GM12878 (cell line): ENCODE data around the gene SLC6A3. TPM values are rescaled to one million over a fixed set of nuclear protein-coding genes. Genes with fewer than 3 reads are reported as not detected.
"Not testable (repeated sequence)": the region's sequence is repeated elsewhere in the genome, so short reads cannot be mapped to it uniquely, and the experiment has no call there.

Experiments used
- ATAC-seq: fragments of 200-7000 bp; cut with Tn5 transposase; 3 replicates; pipeline ENCODE4 v1.9.1; 2020; ENCODE audit warnings: mild to moderate bottlenecking, moderate library complexity
- BruUV-seq: library from RNA; stranded (reverse); fragments of 400-500 nt; replicated peaks from 2 replicates; lab custom pipeline; 2021; lab: Mats Ljungman, UMichigan
- CTCF ChIA-PET: fragments of 300-600 bp; sonication (Branson Sonifier 250); formaldehyde crosslinking; extraction: SDS; loops from one replicate; lab custom pipeline; 2021; ENCODE audit warnings: inconsistent platforms; lab: Yijun Ruan, JAX
- POLR2A ChIA-PET: fragments of 350-600 bp; formaldehyde crosslinking; extraction: SDS; loops from one replicate; lab custom pipeline; 2021; ENCODE audit warnings: inconsistent platforms; lab: Charles Lee
- RAD21 ChIA-PET: fragments of 300-600 bp; sonication (Branson Sonifier 250); formaldehyde crosslinking; loops from one replicate; lab custom pipeline; 2023; ENCODE audit warnings: antibody characterized with exemption; ENCODE audit not compliant: unreplicated experiment; lab: Charles Lee
- SMC1A ChIA-PET: fragments of 300-600 bp; sonication (Branson Sonifier 250); formaldehyde crosslinking; loops from one replicate; lab custom pipeline; 2023; ENCODE audit not compliant: unreplicated experiment, uncharacterized antibody; lab: Charles Lee
- DNase-seq: peaks from one replicate; pipeline ENCODE4 v3.0.0-alpha.2; 2011; ENCODE audit warnings: low read depth, low spot score
- FAIRE-seq: peaks from 3 replicates; lab custom pipeline; 2011; peaks lifted over from hg19 to GRCh38; lab: Jason Lieb, UNC
- H2AFZ ChIP-seq: 2 replicates; pipeline ENCODE4 v1.6.0; 2011; ENCODE audit warnings: low read depth, low read length, control low read depth; ENCODE audit not compliant: control insufficient read depth
- H3K27ac ChIP-seq: 2 replicates; pipeline ENCODE4 v1.5.1; 2011; ENCODE audit warnings: control low read depth; ENCODE audit not compliant: control insufficient read depth, insufficient read depth
- H3K27me3 ChIP-seq, 2 experiments: replicated peaks in 1 of 2; 2 replicates each; pipeline versions ENCODE4 v1.6.0 to v1.6.1; 2011; ENCODE audit warnings: low read length in 1 of 2; ENCODE audit not compliant: control insufficient read depth in 2 of 2, insufficient read depth in 2 of 2
- H3K36me3 ChIP-seq, 2 experiments: 2 replicates each; pipeline ENCODE4 v1.5.1; 2011; ENCODE audit warnings: low read length in 1 of 2; ENCODE audit not compliant: control insufficient read depth in 2 of 2, insufficient read depth in 2 of 2
- H3K4me1 ChIP-seq: 2 replicates; pipeline ENCODE4 v1.6.1; 2011; ENCODE audit warnings: mild to moderate bottlenecking, low read length, moderate library complexity, mixed read lengths; ENCODE audit not compliant: control insufficient read depth, insufficient read depth
- H3K4me2 ChIP-seq: 2 replicates; pipeline ENCODE4 v1.6.0; 2011; ENCODE audit warnings: control low read depth; ENCODE audit not compliant: control insufficient read depth, insufficient read depth
- H3K4me3 ChIP-seq: fragments of 200-600 bp; sonication (generic); 2 replicates; pipeline ENCODE4 v1.5.1; 2016
- H3K79me2 ChIP-seq: 2 replicates; pipeline ENCODE4 v1.6.0; 2011; ENCODE audit warnings: low read length; ENCODE audit not compliant: control insufficient read depth, insufficient read depth
- H3K9ac ChIP-seq: 2 replicates; pipeline ENCODE4 v1.8.0; 2011; ENCODE audit warnings: low read length, control low read depth, mixed read lengths; ENCODE audit not compliant: control insufficient read depth, insufficient read depth
- H3K9me3 ChIP-seq: replicated peaks from 3 replicates; pipeline ENCODE4 v1.5.1; 2011; ENCODE audit warnings: mild to moderate bottlenecking, low read length; ENCODE audit not compliant: control insufficient read depth, insufficient read depth
- H4K20me1 ChIP-seq: 2 replicates; pipeline ENCODE4 v1.6.0; 2011; ENCODE audit not compliant: control insufficient read depth, insufficient read depth
- PAX8 ChIP-seq: fragments of 450-650 bp; IDR thresholded peaks from 2 replicates; pipeline ENCODE4 v1.6.1; 2017; ENCODE audit warnings: mild to moderate bottlenecking, moderate library complexity
- TCF3 ChIP-seq: IDR thresholded peaks from 2 replicates; pipeline ENCODE4 v1.6.1; 2012; ENCODE audit warnings: low read depth, mild to moderate bottlenecking, low read length, borderline replicate concordance; ENCODE audit not compliant: insufficient read depth
- ZZZ3 ChIP-seq: IDR thresholded peaks from 2 replicates; pipeline ENCODE4 v1.6.1; 2011; ENCODE audit warnings: low read depth; ENCODE audit not compliant: control insufficient read depth, insufficient read length
- WGBS: methylation state at CpG from one replicate; pipeline ENCODE4 v1.1.6; 2016; ENCODE audit warnings: low lambda C conversion rate; ENCODE audit not compliant: insufficient replicate concordance, insufficient coverage; ENCODE audit errors: missing lambda C conversion rate; 5-methylcytosine and 5-hydroxymethylcytosine counted together
- in situ Hi-C: fragments of 300-500 bp; cut with MboI; formaldehyde crosslinking; loops from 9 replicates; pipeline ENCODE4 v1.14.3; 2018; ENCODE audit warnings: mixed read lengths
- intact Hi-C: fragments of 100-400 bp; cut with micrococcal nuclease; formaldehyde crosslinking; loops from one replicate; pipeline ENCODE4 v1.14.2; 2022; ENCODE audit not compliant: unreplicated experiment
- polyA plus RNA-seq, 11 experiments: library from polyadenylated mRNA; depleted of rRNA in 4 of 11; unstranded in 6 of 11; stranded (reverse) in 5 of 11; fragments of >200 nt; fragmentation: Nextera tagmentation in 4 of 11; fragmentation: Illumina TruSeq in 1 of 11; extraction: Ambion mirVana in 4 of 11; extraction: Trizol in 1 of 11; gene quantifications; 1 replicate in 1 of 11; 2 replicates in 10 of 11; pipeline versions ENCODE4 v1.2.1 to v1.2.3, GENCODE V29; 2011 to 2016; ENCODE audit warnings: inconsistent platforms in 2 of 11, missing spikeins in 2 of 11, low read depth in 1 of 11
- total RNA-seq, 4 experiments: library from RNA; depleted of rRNA in 3 of 4; stranded (reverse); fragments of >200 nt in 3 of 4; fragmentation: Illumina TruSeq in 1 of 4; extraction: Trizol in 1 of 4; gene quantifications; 2 replicates each; pipeline versions ENCODE4 v1.2.1 to v1.2.3, GENCODE V29; 2013 to 2021
- TF ChIP-seq, protein P1 (sequence below): fragments of 450-650 bp; conservative IDR thresholded peaks from 2 replicates; pipeline ENCODE4 v1.6.1; 2017; ENCODE audit warnings: mild to moderate bottlenecking, moderate library complexity
- TF ChIP-seq, protein P2 (sequence below): fragments of 450-650 bp; formaldehyde crosslinking; IDR thresholded peaks from 2 replicates; pipeline ENCODE4 v1.4.0; 2022; ENCODE audit warnings: mild to moderate bottlenecking, moderate library complexity
- TF ChIP-seq, protein P3 (sequence below): fragments of 450-650 bp; formaldehyde crosslinking; IDR thresholded peaks from 2 replicates; pipeline ENCODE4 v1.4.0; 2020; ENCODE audit warnings: mild to moderate bottlenecking, moderate library complexity

SLC6A3 gene
- total and polyA plus RNA-seq, 10 of the 15 experiments (the other 5 are each of a cell fraction or from before 2014, with no cell fraction given), result 0.01 TPM; not detected in 9

DNA sequence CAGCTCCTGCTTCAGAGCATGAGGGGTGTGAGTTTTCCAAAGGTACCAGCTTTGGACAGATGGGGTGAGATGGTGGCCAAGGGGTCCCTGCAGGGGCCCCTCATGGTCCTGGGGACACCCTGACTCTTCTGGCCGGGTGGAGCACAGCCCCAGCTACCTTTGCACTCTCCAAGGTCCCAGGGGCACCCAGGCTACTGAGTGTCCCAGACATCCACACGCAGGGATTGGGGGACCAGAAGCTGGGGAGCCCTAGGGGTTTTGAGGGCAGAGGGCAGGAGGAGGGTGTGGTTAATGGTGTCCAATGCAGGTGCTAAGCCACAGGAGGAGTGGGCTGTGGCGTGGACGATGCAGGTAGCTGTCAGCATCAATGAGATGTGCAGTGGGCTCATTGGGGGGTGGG lies 84.4 kb downstream of the SLC6A3 start (continued):
- TF ChIP-seq, protein P1, sequence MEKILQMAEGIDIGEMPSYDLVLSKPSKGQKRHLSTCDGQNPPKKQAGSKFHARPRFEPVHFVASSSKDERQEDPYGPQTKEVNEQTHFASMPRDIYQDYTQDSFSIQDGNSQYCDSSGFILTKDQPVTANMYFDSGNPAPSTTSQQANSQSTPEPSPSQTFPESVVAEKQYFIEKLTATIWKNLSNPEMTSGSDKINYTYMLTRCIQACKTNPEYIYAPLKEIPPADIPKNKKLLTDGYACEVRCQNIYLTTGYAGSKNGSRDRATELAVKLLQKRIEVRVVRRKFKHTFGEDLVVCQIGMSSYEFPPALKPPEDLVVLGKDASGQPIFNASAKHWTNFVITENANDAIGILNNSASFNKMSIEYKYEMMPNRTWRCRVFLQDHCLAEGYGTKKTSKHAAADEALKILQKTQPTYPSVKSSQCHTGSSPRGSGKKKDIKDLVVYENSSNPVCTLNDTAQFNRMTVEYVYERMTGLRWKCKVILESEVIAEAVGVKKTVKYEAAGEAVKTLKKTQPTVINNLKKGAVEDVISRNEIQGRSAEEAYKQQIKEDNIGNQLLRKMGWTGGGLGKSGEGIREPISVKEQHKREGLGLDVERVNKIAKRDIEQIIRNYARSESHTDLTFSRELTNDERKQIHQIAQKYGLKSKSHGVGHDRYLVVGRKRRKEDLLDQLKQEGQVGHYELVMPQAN, result no peak
- TF ChIP-seq PAX8, result no peak
- TF ChIP-seq, protein P2, sequence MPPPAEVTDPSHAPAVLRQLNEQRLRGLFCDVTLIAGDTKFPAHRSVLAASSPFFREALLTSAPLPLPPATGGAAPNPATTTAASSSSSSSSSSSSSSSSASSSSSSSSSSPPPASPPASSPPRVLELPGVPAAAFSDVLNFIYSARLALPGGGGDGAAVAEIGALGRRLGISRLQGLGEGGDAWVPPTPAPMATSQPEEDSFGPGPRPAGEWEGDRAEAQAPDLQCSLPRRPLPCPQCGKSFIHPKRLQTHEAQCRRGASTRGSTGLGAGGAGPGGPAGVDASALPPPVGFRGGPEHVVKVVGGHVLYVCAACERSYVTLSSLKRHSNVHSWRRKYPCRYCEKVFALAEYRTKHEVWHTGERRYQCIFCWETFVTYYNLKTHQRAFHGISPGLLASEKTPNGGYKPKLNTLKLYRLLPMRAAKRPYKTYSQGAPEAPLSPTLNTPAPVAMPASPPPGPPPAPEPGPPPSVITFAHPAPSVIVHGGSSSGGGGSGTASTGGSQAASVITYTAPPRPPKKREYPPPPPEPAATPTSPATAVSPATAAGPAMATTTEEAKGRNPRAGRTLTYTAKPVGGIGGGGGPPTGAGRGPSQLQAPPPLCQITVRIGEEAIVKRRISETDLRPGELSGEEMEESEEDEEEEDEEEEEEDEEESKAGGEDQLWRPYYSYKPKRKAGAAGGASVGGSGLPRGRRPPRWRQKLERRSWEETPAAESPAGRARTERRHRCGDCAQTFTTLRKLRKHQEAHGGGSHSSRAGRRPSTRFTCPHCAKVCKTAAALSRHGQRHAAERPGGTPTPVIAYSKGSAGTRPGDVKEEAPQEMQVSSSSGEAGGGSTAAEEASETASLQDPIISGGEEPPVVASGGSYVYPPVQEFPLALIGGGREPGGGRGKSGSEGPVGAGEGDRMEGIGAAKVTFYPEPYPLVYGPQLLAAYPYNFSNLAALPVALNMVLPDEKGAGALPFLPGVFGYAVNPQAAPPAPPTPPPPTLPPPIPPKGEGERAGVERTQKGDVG (CRISPR knock-in tag), result no peak
- TF ChIP-seq, protein P3, sequence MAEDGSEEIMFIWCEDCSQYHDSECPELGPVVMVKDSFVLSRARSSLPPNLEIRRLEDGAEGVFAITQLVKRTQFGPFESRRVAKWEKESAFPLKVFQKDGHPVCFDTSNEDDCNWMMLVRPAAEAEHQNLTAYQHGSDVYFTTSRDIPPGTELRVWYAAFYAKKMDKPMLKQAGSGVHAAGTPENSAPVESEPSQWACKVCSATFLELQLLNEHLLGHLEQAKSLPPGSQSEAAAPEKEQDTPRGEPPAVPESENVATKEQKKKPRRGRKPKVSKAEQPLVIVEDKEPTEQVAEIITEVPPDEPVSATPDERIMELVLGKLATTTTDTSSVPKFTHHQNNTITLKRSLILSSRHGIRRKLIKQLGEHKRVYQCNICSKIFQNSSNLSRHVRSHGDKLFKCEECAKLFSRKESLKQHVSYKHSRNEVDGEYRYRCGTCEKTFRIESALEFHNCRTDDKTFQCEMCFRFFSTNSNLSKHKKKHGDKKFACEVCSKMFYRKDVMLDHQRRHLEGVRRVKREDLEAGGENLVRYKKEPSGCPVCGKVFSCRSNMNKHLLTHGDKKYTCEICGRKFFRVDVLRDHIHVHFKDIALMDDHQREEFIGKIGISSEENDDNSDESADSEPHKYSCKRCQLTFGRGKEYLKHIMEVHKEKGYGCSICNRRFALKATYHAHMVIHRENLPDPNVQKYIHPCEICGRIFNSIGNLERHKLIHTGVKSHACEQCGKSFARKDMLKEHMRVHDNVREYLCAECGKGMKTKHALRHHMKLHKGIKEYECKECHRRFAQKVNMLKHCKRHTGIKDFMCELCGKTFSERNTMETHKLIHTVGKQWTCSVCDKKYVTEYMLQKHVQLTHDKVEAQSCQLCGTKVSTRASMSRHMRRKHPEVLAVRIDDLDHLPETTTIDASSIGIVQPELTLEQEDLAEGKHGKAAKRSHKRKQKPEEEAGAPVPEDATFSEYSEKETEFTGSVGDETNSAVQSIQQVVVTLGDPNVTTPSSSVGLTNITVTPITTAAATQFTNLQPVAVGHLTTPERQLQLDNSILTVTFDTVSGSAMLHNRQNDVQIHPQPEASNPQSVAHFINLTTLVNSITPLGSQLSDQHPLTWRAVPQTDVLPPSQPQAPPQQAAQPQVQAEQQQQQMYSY (CRISPR knock-in tag), result no peak
- no peak for TF ChIP-seq TCF3
- no peak for TF ChIP-seq ZZZ3

DNA sequence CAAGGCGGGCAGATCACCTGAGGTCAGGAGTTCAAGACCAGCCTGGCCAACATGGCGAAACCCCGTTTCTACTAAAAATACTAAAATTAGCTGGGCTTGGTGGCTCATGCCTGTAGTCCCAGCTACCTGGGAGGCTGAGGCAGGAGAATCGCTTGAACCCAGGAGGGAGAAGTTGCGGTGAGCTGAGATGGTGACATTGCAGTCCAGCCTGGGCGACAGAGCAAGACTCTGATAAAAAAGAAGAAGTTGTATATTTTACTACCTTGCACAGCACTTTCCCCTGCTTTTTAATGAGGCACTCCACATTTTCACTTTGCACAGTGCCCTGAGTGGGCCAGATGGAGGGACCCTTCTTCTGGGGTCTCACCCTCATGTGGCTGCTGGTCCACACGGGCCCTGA lies 84.9 kb downstream of the SLC6A3 start:
- H4K20me1 ChIP-seq, H3K4me2 ChIP-seq, in situ Hi-C loops, H3K9ac ChIP-seq, RAD21 ChIA-PET, intact Hi-C loops, SMC1A ChIA-PET, FAIRE-seq, H3K36me3 ChIP-seq, H2AFZ ChIP-seq, H3K4me1 ChIP-seq, H3K27ac ChIP-seq, DNase-seq, BruUV-seq, H3K79me2 ChIP-seq, H3K27me3 ChIP-seq, ATAC-seq, H3K4me3 ChIP-seq, H3K9me3 ChIP-seq: not testable (repeated sequence)
- WGBS, result 43% methylated on average over 7 of the region's 7 CpGs
- ChIA-PET POLR2A (interaction anchor here (0.6 kb wide), 1 partner anchor 127 kb away, joined by 3 read pairs; no protein-coding TSS in a partner anchor), CTCF (interaction anchor here (1.0 kb wide), 1 partner anchor 273 kb away, joined by 3 read pairs; no protein-coding TSS in a partner anchor)
